Femur (tissue), 1 donor: ENCODE results near the gene PTPRG.

ENCODE experiments used
- DNase-seq: peaks from one replicate; pipeline ENCODE4 v3.0.0-alpha.2; 2017

The PTPRG gene

DNA sequence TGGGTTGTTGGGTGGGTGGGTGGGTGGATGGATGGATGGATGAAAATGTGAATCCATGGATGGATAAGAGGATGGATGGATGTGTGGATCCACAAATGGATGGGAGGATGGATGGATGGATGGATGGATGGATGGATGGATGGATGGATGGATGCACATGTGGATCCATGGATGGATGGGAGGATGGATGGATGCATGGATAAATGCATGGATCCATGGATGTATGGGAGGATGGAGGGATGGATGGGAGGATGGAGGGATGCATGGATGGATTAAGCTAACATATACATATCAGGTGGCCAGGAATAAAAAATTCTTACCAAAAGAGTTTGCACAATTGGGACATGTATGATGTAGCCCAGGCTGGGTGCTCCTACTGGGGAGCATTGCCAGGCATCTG lies 616.7 kb downstream of the PTPRG start:
- DNase-seq = no peak

DNA sequence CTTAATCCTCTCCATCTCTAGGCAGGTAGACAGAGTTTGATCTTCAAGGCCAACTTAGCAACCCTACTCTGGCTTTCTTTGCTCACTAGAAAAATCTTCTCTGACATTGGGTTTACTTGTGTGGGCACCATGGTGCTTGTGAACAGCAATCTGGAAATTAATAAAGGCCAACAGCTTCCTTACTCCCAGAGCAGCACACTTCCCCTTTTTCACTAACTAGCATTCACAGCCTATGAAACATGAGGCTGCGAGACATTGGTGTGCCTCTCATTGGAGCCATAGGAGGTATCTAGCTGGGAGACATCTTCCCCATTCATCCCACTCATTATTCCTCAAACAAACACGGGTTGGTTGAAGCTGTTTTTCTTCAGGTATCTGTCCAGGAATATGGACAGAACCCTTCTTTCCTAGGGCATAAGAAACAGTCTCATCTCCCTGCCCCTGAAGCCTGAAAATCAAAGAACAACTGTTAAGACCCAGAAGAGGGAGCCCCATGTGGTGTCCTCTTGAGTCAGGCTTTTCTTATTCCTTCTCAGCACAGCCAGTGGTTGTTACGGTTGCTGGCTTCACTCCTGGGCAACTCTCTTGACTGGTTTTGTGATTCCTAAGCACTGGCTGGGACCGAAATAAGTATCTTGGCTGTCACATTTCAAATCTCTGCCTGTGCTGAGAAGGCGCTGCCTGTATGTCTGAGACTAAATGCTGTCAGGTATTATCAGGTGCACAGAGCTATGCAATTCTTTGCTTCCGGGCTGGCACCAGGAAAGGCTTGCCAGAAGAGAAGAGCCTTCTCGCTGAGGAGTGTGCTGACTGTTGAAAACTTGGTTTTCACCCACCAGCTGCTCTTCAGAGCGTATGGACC lies 617.6 kb downstream of the PTPRG start:
- no peak for DNase-seq

DNA sequence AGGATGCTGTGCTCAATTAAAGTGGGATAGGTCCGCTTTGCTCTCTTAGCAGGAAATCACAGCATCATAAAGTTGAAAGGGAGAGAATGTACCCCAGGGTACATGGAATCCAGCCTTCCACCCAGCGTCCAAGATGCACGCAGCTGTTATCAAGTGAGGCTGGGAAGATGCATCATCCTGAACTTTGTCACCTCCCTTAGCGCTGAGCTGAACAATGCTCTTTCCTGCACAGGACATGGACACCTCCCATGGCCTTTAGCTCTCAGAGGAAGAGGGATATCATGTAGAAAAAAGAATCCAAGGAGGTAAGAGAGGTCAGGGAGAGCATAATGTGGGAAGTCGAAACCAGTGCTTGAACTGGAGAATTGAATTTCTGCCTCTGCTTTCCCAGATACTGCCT lies 619.1 kb downstream of the PTPRG start:
- no peak for DNase-seq

DNA sequence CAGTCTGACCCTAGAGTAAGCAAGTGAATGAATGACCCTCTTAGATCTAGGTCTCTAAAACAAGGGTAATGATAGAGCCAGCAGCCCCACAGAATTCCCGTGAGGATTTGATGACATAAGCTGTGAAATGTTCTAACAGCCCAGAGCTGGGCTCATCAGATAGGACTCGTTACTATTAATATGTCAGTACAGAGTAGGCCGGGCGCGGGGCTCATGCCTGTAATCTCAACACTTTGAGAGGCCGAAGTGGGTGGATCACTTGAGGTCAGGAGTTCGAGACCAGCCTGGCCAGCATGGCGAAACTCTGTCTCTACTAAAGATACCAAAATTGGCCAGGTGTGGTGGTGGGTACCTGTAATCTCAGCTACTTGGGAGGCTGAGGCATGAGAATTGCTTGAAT lies 621.7 kb downstream of the PTPRG start:
- no peak for DNase-seq

DNA sequence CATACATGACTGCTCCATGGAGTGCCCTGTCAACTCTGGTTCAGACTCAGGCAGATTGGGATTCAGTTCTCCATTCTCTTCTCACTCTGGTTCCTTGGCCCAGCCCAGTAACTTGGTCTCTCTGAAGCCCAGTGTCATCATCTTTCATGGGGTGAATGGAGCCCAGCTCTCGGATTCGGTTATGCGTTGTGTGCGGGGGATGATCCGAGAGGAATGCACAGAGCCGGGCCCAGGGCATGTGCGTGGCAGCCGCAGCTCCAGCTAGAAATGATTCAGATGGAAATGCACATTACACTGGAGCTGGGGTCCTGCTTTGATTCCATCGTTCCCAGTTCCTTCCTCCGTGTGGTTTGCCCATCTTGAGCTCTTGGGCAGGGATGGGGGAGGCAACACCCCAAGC lies 622.6 kb downstream of the PTPRG start:
- DNase-seq = no peak

DNA sequence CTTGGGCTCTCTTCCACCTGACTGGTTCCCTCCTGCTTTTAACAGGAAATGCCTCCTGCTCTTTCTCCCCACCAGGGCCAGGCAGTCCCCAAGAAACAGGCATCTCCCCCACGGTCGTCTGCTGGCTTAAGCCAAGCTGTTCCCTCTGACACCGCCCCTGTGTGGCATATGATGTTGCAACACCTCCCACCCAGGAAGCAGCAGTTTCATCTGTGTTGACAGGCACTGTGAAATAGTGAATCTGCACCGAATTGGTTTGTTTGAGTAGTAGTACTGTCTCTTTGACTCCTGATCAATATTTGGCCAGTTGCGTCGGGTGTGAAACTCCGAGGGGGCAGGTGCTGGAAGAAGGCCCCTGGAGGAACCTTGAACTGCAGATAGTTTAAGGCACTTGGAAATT lies 623.2 kb downstream of the PTPRG start:
- DNase-seq = no peak

DNA sequence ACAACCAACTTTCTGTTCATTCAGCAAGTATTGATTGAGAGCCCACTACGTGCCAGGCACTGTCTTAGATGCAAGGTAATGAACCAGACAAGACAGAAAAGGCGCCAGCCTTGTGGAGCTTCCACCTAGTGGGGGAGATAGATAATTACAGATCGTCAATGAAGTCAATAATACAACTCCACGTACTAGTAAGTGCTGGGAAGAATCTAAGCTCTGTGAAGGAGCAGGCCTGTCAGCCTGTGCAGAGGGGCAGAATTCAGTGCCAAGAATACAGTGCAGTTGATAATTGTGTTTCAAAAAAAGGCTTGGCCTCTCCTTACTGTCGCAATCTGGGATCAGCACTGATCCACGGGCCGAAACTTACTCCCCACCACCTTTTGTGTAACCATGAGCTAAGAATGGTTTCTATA lies 625.7 kb downstream of the PTPRG start:
- DNase-seq = no peak

DNA sequence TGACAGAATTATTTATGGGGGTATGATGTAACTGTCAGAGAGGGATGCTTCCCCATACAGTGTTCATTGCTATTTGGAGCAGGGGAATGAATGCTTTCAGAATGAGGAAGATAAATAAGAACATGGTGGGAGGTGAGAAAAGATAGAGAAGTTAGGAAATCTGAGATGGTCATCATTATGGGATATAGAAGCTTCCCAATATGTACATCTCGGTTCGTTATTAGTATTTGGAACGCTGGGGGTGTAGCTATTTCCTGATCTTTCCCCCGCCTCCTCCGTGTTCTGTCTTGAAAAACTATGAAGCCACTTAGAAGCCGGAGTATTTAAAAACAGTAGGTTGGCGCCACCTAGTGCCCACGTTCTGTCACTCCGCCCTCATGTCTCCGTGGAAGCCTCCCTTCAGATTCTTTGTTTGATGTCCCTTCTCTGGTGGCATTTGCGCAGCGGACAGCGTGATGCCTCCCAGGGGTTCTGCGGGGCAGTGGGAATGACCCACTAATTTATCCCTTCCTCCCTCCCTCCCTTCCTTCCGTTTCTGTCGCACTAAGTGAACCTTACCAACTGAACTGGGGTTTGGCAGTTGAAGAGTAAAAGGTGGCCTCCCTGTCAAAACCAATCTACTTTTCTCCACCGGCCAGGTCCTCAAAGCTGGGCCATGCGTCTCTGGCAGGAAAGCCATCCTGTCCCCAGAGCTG lies 627.5 kb downstream of the PTPRG start:
- peak; percentile 85 for DNase-seq

DNA sequence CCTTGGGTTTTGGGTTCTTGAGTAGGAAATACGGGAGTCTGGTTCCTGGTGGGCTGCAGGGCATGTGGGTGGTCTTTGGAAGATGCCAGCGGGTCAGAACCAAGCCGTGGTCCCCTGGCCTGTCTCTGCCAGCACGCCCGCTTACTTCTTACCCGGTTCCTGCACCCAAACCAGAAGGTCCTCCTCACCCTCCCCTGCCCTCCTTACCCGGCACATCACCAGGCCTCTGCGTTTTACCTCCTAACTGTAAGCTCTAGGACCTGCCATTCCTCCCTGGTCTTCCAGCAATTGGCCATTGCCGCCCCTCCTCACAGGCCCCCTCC lies 628.0 kb downstream of the PTPRG start:
- DNase-seq = no peak

DNA sequence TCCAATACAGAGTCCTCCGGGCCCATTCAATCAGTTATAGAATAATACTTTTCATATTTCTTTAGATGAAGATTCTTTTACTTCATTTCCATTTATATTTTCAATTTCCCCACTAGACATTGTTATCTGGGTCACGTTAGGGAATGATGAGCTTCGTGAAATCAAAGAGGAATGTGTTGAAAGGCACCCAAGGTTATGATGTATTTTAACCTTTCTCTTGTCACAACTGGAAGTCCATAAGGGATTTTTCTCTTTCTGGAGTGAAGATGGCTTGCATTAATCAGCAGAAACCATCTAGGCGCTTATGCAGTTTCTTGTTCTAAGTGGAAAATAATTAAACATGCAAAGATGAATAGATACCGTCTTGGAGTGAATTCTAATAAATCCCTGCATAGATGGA lies 631.5 kb downstream of the PTPRG start:
- no peak for DNase-seq

DNA sequence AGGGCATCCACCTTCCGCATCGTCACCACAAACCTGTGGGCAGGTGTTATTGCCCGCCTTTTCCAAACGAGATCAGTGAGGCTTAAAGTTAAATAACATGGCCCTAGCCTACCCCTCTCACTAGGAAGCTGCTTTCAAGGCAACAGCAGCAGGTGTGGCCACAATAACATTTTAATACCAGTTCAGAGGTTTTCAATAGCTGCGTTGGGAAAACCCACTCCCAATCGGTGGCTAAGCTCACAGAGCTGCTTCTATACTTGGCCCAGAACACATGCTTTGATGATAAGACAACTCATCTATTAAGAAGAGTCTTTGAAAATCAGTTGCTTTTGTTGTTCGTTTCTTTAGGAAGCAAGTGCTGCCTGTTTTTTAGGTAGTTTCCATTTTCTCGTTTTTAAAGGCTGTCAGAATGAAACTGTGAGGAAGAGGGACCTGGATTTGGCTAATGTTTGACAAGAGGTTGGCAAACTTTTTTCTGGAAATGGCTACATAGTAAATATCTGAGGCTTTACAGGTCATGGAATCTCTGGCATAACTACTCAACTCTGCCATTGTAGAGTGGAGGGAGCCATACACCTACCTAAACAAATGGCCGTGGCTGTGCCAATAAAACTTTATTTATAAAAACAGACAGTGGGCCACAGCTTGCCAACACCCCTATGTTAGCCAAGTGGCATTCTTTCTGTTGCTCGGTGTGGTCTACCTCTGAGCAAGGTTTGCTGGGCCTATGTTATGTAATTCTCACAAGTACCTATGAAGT lies 632.4 kb downstream of the PTPRG start:
- no peak for DNase-seq

DNA sequence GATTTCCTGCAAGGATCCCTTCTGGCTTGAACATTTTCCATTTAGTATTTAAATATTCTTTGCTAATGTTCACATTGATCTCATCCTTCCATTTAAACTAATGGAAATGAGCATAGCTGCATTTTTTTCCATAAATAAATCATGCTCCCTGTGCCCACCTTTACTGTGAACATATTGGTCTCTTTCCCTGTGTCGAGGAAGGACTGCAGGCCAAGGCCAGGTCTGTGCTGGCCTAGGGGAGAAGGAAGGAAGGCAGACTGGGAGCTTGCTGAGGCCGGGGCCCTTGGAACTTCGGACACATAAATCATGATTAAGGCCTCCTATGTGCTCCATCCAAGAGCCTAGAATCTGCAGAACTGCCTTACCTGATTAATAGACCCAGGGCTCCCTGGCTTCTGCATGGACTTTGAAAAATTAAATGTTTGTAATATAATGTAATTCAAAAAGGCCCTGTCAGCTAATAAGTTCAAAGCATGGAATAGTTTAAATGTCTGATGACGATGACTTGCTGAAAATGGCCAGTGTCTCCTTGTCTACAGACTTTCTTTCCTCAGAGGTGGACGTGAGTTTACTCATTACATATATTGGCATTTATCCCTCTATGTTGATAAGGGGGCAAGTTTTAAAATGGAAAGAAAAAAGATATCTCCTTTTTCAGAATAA lies 636.1 kb downstream of the PTPRG start:
- no peak for DNase-seq

DNA sequence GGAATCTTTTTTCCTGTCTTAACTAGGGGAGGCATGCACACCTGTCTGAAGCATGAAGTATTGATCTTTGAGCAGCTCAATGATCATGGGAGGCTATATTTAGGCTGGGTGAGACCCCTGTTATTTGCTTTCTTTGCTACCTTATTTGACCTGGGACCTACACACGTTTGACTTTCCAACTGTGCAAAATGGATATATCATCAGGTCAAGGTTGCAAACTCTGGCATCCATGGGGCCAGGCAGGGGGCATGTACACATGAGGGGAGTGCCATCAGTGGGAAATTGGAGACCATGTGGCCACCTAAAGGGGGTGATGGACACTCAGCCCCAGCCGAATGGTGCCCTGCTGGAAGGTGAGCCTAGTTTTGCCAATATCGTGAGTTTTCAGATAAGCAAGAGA lies 637.8 kb downstream of the PTPRG start:
- no peak for DNase-seq

DNA sequence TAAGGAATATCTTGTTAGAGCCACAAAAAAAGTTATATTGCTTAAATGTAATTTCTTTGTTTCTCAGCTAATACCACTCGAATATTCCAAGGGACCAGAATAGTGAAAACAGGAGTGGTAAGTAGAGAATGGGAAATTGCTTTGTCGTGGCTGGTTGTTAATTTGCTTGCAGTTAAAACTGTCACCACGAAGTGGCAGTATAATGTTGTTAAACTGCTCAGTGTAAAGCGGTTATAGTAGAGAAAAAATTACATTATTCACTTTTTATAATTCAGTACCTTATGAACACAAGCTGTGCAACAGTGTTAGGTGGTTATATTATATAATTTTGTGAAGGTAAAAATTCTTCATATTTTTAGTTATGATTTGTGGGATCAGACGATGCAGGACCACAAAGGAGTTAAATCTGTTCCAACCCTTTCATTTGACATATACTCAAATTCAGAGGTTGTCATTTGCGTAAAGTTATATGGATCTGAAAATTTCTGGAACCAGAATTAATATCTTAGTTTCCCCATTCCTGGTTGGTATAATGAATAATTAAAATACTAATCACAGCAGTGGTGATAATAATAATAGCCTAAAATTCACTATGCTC lies 640.2 kb downstream of the PTPRG start:
- DNase-seq = no peak

DNA sequence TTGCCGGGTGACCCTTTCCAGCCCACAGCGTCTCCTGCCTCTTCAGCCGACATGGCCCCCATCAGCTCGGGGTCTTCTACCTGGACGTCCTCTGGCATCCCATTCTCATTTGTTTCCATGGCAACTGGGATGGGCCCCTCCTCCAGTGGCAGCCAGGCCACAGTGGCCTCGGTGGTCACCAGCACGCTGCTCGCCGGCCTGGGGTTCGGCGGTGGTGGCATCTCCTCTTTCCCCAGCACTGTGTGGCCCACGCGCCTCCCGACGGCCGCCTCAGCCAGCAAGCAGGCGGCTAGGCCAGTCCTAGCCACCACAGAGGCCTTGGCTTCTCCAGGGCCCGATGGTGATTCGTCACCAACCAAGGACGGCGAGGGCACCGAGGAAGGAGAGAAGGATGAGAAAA lies 641.8 kb downstream of the PTPRG start:
- no peak for DNase-seq

DNA sequence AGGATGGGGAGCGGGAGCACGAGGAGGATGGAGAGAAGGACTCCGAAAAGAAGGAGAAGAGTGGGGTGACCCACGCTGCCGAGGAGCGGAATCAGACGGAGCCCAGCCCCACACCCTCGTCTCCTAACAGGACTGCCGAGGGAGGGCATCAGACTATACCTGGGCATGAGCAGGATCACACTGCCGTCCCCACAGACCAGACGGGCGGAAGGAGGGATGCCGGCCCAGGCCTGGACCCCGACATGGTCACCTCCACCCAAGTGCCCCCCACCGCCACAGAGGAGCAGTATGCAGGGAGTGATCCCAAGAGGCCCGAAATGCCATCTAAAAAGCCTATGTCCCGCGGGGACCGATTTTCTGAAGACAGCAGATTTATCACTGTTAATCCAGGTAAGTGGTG lies 642.2 kb downstream of the PTPRG start:
- DNase-seq = no peak

DNA sequence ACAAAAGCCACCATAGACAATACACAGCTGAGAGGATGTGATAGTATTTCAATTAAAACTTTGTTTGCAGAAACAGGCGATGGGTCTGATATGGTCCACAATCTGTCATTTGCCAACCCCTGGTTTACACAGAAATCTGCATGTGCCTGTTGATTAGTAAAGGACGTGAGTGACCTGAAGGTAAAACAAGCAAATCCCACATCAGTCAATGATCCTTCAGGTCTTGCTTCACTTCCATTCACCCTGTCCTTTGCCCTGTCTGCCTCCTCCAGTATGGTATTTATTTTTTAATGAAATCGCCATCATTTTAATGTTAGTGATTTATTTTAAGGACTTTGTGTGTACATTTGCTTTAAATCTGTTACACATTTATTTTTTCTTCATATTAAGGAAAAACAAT lies 645.8 kb downstream of the PTPRG start:
- no peak for DNase-seq

DNA sequence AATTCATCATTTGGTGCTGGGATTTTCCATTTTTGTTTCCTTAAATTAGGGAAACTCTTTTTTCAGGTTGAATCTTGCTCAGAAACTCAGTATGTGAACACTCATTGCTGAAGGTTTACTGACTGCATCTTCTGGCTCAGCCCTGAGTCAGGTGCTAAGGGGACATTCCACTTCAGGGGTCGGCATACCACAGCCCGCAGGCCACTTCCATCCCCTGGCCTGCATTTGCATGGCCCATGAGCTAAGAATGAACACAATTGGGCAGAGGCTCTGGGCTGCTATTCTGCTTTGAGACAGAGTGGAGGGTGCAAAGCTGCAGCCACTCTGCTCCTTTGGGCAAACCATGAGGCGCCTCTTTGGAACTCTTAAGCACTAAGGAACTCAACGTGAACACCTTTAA lies 647.0 kb downstream of the PTPRG start:
- DNase-seq = no peak

DNA sequence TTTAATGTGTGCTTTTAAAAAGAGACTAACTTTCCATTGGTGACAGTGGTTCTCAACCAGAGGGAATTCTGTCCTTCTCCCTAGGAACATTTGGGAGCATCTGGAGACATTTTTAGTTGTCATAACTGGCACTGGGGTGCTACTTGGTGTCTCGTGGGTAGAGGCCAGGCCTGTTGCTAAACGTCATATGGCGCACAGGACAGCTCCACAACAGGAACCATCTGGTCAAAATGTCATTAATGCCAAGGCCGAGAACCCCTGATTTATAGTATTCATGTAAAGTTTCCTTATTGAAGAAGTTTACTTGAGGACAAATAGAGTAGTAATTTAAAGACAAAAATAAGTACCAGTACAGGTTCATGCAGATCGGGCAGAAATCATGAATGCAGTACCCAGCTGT lies 647.7 kb downstream of the PTPRG start:
- no peak for DNase-seq

DNA sequence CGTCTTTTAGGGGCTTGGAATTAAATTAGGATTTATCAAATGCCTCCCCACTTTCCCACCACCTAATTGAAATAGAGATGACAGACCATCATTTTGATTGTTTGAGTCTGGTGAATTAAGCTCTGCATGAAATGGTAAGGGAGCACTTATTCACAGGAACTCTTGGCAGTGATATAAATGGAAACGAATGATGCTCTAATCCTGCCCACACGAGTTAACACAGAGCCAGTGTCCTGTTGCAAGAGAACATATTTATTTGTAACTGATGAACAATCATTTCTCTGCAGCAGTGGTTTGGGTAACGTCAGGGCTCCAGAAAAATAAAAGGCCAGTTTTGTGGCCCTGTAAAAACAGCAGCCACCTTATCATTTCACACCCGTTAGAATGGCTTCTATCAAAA lies 648.6 kb downstream of the PTPRG start:
- no peak for DNase-seq

DNA sequence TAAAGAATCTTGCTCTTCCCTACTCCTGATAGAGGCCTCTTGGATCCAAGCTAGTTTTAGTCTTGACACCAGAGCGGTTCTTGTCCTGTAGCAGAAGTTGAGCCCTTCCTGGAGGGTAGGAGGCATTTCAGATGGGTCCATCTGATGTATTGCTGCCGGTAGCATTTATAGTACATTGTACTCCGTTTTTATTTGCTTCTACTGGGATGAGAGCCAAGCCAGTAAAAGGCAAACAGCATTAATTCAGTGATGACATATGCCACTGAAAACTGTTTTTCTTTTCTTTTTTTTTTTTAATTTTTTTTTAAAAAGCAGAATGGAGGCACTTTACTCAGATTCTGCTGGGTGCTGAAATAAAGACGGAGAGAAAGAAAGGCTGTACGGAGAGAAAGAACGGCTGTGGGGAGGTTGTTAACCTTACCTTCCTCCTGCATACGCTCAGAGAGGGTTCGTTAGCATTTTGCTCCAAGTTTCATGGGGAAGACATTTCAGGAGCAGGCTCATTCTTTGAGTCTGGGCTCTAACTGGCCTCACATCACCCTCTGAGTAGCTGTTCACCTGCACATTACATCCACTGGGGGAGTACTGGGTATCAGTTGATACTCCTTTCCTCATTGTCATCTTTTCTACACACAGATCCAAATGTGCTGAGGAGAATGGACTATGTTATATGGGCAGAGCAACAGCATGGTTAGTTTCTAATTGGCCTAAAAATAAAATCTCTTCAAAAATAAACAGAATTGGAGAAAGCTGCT lies 650.5 kb downstream of the PTPRG start:
- no peak for DNase-seq

DNA sequence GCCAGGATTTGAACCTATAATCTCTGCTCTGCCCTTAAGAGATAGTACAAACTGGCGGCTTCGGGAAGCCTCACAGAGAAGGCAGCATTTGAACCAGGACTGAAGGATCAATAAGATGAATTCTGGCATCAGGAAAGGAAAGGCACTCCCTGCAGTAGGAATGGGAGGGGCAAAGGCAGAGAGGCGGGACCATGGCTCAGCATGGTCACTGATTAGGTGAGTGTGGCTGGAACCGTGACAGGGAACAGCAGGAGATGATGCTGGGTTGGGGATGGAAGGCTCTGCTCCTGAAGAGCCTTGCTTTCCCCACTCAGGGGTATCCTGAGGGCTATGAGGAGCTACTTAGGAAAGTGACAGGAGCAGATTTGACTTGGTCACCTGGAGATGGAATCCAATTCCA lies 653.5 kb downstream of the PTPRG start:
- no peak for DNase-seq
